ENCODE measurements around the gene IVNS1ABP.

The IVNS1ABP gene

DNA sequence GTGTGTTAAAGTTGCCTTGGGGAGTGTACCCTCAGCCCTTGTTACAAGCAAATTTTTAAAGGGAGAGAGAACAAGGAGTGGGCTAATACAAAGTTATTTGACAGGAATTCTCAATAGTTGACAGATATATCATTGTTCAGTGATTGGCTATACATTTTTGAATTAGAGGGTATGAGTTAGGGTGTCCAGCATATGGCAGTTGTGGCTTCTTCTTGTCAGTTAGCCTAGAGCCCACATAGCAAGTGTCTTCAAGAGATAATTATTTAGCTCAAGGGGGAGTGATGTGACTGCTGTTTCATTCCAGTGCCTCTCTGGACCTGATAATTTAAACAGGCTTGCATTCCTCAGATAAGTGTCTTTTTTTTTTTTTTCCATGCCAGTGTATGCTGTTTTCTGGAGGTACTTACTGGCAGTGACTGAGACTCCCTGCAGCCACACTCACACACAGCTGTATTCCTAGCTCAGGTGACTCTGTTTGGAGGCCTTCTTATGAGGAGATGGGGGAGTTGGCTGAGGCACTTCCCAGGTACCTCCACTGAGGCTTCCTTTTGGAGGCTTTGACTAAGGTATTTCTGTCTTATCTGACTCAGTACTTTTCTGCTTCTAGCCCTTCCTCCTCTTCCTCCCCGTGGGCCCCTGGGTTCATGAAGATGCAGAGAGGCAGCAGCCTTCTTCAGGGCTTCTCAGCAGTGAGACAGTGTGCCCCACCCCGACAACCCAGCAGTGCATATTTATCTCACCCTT, 32.3 kb downstream of the IVNS1ABP start:
- no peak for DNase-seq (ENCODE audit: low spot score)
- peaks cover 2% of the 10 kb centered on the region for H3K9me3 ChIP-seq (ENCODE audit: severe bottlenecking)
- no peak for ATAC-seq (ENCODE audit: low read depth)
- TF ChIP-seq CTCF (IDR thresholded peaks at IDR 0.05; ENCODE audit: poor library complexity, severe bottlenecking) = no peak
- H3K27ac ChIP-seq (ENCODE audit: poor library complexity, severe bottlenecking) = no peak overlapping the region
- no peaks in the 10 kb centered on the region; the same call in 1 of the 2 replicates for H3K36me3 ChIP-seq (ENCODE audit: low read depth)
- H3K4me1 ChIP-seq (ENCODE audit: insufficient read depth, poor library complexity, severe bottlenecking) = no peaks in the 10 kb centered on the region
- H3K4me3 ChIP-seq (ENCODE audit: severe bottlenecking) = no peak overlapping the region
- no peaks in the 10 kb centered on the region for H3K27me3 ChIP-seq (ENCODE audit: insufficient read depth, poor library complexity, severe bottlenecking)

- no peaks in the 10 kb centered on the region for H3K27me3 ChIP-seq (ENCODE audit: insufficient read depth, poor library complexity, severe bottlenecking)
- no peak for DNase-seq (ENCODE audit: low spot score)
- H3K27ac ChIP-seq (ENCODE audit: poor library complexity, severe bottlenecking) = no peak overlapping the region
- ATAC-seq (ENCODE audit: low read depth) = no peak
- no peaks in the 10 kb centered on the region for H3K4me1 ChIP-seq (ENCODE audit: insufficient read depth, poor library complexity, severe bottlenecking)
- H3K36me3 ChIP-seq (ENCODE audit: low read depth) = no peaks in the 10 kb centered on the region
- TF ChIP-seq CTCF (IDR thresholded peaks at IDR 0.05; ENCODE audit: poor library complexity, severe bottlenecking) = no peak
- no peak overlapping the region for H3K4me3 ChIP-seq (ENCODE audit: severe bottlenecking)
- H3K9me3 ChIP-seq (ENCODE audit: severe bottlenecking) = peaks cover 2% of the 10 kb centered on the region
Observed at GRCh38 chr1:185284116-185284515, 32.9 kb downstream of the IVNS1ABP start.

- DNase-seq (ENCODE audit: low spot score) = no peak
- ATAC-seq (ENCODE audit: low read depth) = no peak
- Histone ChIP-seq H3K27me3 (ENCODE audit: insufficient read depth, poor library complexity, severe bottlenecking) (no peaks in the 10 kb centered on the region), H3K4me3 (ENCODE audit: severe bottlenecking) (no peak overlapping the region), H3K4me1 (ENCODE audit: insufficient read depth, poor library complexity, severe bottlenecking) (no peaks in the 10 kb centered on the region), H3K9me3 (ENCODE audit: severe bottlenecking) (no peaks in the 10 kb centered on the region), H3K36me3 (ENCODE audit: low read depth) (no peaks in the 10 kb centered on the region), H3K27ac (ENCODE audit: poor library complexity, severe bottlenecking) (no peak overlapping the region)
- TF ChIP-seq CTCF (IDR thresholded peaks at IDR 0.05; ENCODE audit: poor library complexity, severe bottlenecking) = no peak
Observed at GRCh38 chr1:185281245-185281644, 35.8 kb downstream of the IVNS1ABP start.

DNA sequence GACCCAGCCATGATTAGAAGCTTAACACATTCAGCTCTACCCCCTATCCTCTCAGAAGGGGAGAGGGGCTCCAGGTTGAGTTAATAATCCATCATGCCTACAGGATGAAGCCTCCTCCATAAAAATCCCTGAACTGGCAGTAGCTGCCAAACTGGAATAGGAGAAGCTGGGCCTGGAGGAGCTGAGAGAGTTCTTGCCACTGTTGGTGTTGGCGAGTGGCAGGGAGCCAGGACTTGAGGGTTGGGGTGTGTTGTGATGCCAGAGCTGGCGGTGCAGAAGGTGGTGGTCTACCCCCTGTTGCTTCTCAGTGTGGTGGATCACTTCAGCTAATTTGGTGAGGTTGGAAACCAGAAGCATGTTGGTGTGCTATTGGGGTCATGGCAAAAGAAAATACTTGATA, 36.5 kb downstream of the IVNS1ABP start:
- no peaks in the 10 kb centered on the region for H3K27me3 ChIP-seq (ENCODE audit: insufficient read depth, poor library complexity, severe bottlenecking)
- no peaks in the 10 kb centered on the region for H3K9me3 ChIP-seq (ENCODE audit: severe bottlenecking)
- DNase-seq (ENCODE audit: low spot score) (no peak), ATAC-seq (ENCODE audit: low read depth) (no peak)
- no peak overlapping the region for H3K27ac ChIP-seq (ENCODE audit: poor library complexity, severe bottlenecking)
- no peak for TF ChIP-seq CTCF (IDR thresholded peaks at IDR 0.05; ENCODE audit: poor library complexity, severe bottlenecking)
- no peak overlapping the region for H3K4me3 ChIP-seq (ENCODE audit: severe bottlenecking)
- no peaks in the 10 kb centered on the region for H3K36me3 ChIP-seq (ENCODE audit: low read depth)
- H3K4me1 ChIP-seq (ENCODE audit: insufficient read depth, poor library complexity, severe bottlenecking) = no peaks in the 10 kb centered on the region

- DNase-seq (ENCODE audit: low spot score) (no peak), ATAC-seq (ENCODE audit: low read depth) (peak; percentile 60; the same call in 2 of the 3 replicates)
- no peaks in the 10 kb centered on the region for H3K36me3 ChIP-seq (ENCODE audit: low read depth)
- H3K4me3 ChIP-seq (ENCODE audit: severe bottlenecking) = no peak overlapping the region
- no peak for TF ChIP-seq CTCF (IDR thresholded peaks at IDR 0.05; ENCODE audit: poor library complexity, severe bottlenecking)
- H3K27me3 ChIP-seq (ENCODE audit: insufficient read depth, poor library complexity, severe bottlenecking) = no peaks in the 10 kb centered on the region
- H3K4me1 ChIP-seq (ENCODE audit: insufficient read depth, poor library complexity, severe bottlenecking) = no peaks in the 10 kb centered on the region
- no peaks in the 10 kb centered on the region for H3K9me3 ChIP-seq (ENCODE audit: severe bottlenecking)
- no peak overlapping the region for H3K27ac ChIP-seq (ENCODE audit: poor library complexity, severe bottlenecking)
Observed at GRCh38 chr1:185279571-185279970, 37.5 kb downstream of the IVNS1ABP start.
